H1 (cell line): Measurements from ENCODE around the gene ASXL2. TPM values are rescaled to one million over a fixed set of nuclear protein-coding genes. Genes with fewer than 3 reads are reported as not detected.

Experiments used
- ATF2 ChIP-seq: IDR thresholded peaks from 2 replicates; pipeline ENCODE4 v1.6.1; 2012; ENCODE audit warnings: low read length, inconsistent platforms
- CREB1 ChIP-seq: IDR thresholded peaks from 2 replicates; pipeline ENCODE4 v1.6.1; 2012; ENCODE audit warnings: inconsistent platforms
- polyA plus RNA-seq, 7 experiments: library from polyadenylated mRNA; depleted of rRNA in 3 of 7; stranded (reverse) in 5 of 7; unstranded in 2 of 7; fragments of >200 nt in 5 of 7; fragments of 200-250 nt in 2 of 7; gene quantifications; 1 replicate in 5 of 7; 2 replicates in 1 of 7; 4 replicates in 1 of 7; pipeline versions ENCODE4 v1.2.1 to v1.2.3, GENCODE V29; 2011 to 2013; ENCODE audit warnings: missing spikeins in 2 of 7, mixed read lengths in 2 of 7
- total RNA-seq: library from RNA; stranded (reverse); fragmentation: NEBNext Ultra II Directional; extraction: Animal tissue kit (Norgen Biotek cat#: 25700); gene quantifications from 2 replicates; pipeline ENCODE4 v1.2.1, GENCODE V29; 2021

Gene ASXL2
- total and polyA plus RNA-seq, 2 of the 8 experiments (the other 6 are each of a cell fraction or from before 2014, with no cell fraction given): 7.2 to 41.3 TPM

DNA sequence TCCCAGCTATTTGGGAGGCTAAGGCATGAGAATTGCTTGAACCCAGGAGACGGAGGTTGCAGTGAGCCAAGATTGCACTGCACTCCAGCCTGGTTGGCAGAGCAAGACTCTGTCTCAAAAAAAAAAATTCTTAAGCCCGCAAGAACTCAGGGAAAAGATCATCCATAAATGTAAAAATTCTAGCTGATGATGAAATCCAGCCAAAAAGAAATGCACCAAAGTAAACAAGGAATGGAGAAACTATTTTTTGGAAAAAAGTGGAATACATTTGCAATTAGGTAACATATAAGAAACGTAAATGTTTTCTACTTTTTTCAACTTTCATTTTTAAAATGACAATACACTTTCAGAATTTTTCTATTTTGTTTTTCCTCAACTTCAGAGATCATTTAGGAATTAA lies 61.3 kb downstream of the ASXL2 start (continued):
- TF ChIP-seq ATF2: no peak
- TF ChIP-seq CREB1: no peak
